PFSK-1 (cell line): ENCODE data around the gene LIFR.

Experiments
- POLR2AphosphoS5 ChIP-seq: IDR thresholded peaks from 2 replicates; pipeline ENCODE4 v1.6.1; 2012; ENCODE audit warnings: low read depth, mild to moderate bottlenecking, control low read depth, low read length, moderate library complexity
- SIN3A ChIP-seq: IDR thresholded peaks from 2 replicates; pipeline ENCODE4 v1.6.1; 2012; ENCODE audit warnings: mild to moderate bottlenecking, low read length, moderate library complexity, borderline replicate concordance; ENCODE audit not compliant: insufficient read depth
- TAF1 ChIP-seq: IDR thresholded peaks from 2 replicates; pipeline ENCODE4 v1.6.1; 2012; ENCODE audit warnings: low read length, control low read depth, borderline replicate concordance; ENCODE audit not compliant: insufficient read depth
- TF ChIP-seq, protein P1 (sequence below), 2 experiments: IDR thresholded peaks; 2 replicates each; pipeline versions ENCODE4 v1.6.1 to v1.8.0; 2011 to 2012; ENCODE audit warnings: low read depth in 2 of 2, low read length in 2 of 2, control low read depth in 1 of 2, inconsistent platforms in 1 of 2, mild to moderate bottlenecking in 1 of 2, moderate library complexity in 1 of 2; ENCODE audit not compliant: insufficient read depth in 1 of 2

DNA sequence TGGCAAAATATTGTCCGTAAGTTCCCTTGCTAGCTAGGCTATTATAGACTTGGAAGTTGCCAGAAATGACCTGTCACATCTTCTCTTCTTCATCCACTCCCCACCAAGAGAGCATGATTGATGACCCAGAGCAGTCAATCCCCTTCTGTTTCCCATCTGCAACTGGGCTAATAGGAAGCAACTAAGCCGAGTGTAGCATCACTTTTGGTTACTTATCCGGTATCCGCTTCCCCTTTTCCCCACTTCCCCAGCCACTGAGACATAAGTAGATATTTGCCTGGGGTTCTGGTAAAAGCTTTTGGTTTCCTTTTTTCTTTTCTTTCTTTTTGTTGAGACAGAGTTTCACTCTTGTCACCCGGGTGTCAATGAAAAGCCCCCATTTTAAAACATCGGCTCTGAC lies 29.4 kb upstream of the LIFR start:
- no peak for TF ChIP-seq POLR2AphosphoS5
- no peak for TF ChIP-seq TAF1
- TF ChIP-seq, protein P1, sequence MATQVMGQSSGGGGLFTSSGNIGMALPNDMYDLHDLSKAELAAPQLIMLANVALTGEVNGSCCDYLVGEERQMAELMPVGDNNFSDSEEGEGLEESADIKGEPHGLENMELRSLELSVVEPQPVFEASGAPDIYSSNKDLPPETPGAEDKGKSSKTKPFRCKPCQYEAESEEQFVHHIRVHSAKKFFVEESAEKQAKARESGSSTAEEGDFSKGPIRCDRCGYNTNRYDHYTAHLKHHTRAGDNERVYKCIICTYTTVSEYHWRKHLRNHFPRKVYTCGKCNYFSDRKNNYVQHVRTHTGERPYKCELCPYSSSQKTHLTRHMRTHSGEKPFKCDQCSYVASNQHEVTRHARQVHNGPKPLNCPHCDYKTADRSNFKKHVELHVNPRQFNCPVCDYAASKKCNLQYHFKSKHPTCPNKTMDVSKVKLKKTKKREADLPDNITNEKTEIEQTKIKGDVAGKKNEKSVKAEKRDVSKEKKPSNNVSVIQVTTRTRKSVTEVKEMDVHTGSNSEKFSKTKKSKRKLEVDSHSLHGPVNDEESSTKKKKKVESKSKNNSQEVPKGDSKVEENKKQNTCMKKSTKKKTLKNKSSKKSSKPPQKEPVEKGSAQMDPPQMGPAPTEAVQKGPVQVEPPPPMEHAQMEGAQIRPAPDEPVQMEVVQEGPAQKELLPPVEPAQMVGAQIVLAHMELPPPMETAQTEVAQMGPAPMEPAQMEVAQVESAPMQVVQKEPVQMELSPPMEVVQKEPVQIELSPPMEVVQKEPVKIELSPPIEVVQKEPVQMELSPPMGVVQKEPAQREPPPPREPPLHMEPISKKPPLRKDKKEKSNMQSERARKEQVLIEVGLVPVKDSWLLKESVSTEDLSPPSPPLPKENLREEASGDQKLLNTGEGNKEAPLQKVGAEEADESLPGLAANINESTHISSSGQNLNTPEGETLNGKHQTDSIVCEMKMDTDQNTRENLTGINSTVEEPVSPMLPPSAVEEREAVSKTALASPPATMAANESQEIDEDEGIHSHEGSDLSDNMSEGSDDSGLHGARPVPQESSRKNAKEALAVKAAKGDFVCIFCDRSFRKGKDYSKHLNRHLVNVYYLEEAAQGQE (IDR thresholded peaks at IDR 0.05; ENCODE audit: insufficient read depth in 1 of 2, low read depth in 2 of 2, low read length in 2 of 2): no peak
- TF ChIP-seq SIN3A: no peak
